ENCODE data around the gene BTBD7.
A peak's percentile ranks its signal among the peaks of the same experiment; 100 is the strongest.

The BTBD7 gene

DNA sequence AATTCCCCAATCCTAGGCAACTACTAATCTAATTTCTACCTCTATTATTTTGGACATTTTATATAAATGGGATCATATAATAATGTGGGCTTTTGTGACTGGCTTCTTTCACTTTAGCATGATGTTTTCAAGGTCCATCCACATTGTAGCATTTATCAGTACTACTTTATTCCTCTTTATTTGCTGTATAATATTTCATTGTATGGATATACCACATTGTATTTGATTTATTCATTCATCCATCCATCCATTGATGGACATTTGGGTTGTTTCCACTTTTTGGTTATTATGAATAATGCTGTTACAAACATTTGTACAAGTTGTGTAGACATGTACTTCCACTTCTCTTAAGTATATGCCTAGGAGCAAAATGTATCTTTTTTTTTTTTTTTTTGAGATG is 17.3 kb downstream of the BTBD7 start:
- DNase-seq = no peak
- ChIA-PET CTCF (no interaction called here), POLR2A (no interaction called here)

DNA sequence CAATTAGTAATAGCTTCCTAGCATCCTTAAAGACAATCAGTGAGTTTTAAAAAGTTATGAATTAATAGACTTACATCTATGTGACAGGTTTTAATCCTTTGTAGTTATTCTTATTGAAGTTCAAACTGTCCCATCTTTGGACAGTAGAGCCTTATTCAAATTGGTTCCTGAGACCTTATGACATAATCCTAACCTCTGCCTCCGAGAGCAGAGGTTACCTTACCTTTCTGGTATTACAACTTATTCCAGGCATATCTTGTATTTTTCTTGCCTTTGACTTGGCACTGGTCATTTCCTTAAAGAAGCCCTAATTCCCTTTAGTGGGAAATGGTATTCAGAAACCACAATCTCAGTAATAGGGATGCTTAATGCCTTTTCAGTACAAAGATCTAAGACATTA is 21.8 kb downstream of the BTBD7 start:
- Histone ChIP-seq H3K36me3 (ENCODE audit: control insufficient read depth in 4 of 4, insufficient read depth in 4 of 4, low read length in 3 of 4) (peaks cover 0 to 2% (median 0%) of the 10 kb centered on the region in 4 experiments), H3K4me1 (ENCODE audit: control extremely low read depth in 1 of 4, control insufficient read depth in 4 of 4, insufficient read depth in 4 of 4, low read length in 3 of 4) (peaks cover 0 to 8% (median 0%) of the 10 kb centered on the region in 4 experiments), H3K9me3 (ENCODE audit: control extremely low read depth in 1 of 5, control insufficient read depth in 4 of 5, insufficient read depth in 2 of 5, low read depth in 1 of 5, low read length in 4 of 5) (no peaks in the 10 kb centered on the region), H3K27ac (ENCODE audit: insufficient read depth in 1 of 2, low read depth in 1 of 2, low read length in 2 of 2, poor library complexity in 1 of 2, severe bottlenecking in 2 of 2) (no peak overlapping the region), H3K27me3 (replicated peaks in 2 of 5; ENCODE audit: control insufficient read depth in 4 of 5, insufficient read depth in 5 of 5, low read length in 4 of 5) (no peaks in the 10 kb centered on the region), H3K4me3 (ENCODE audit: control insufficient read depth in 1 of 7, extremely low read depth in 1 of 7, insufficient read depth in 4 of 7, low read depth in 2 of 7, low read length in 6 of 7) (no peak overlapping the region)
- no peak for DNase-seq
- POLR2A ChIA-PET = no interaction called here
- WGBS (ENCODE audit: insufficient coverage) = 100% methylated on average over 1 of the region's 1 CpG
- CTCF ChIA-PET = no interaction called here

More for the DNA sequence above, 17.3 kb downstream of the BTBD7 start:
- Histone ChIP-seq H3K4me1 (ENCODE audit: control extremely low read depth in 1 of 4, control insufficient read depth in 4 of 4, insufficient read depth in 4 of 4, low read length in 3 of 4) (peaks cover 0 to 33% (median 23%) of the 10 kb centered on the region in 4 experiments), H3K27ac (ENCODE audit: insufficient read depth in 1 of 2, low read depth in 1 of 2, low read length in 2 of 2, poor library complexity in 1 of 2, severe bottlenecking in 2 of 2) (no peak overlapping the region), H3K36me3 (ENCODE audit: control insufficient read depth in 4 of 4, insufficient read depth in 4 of 4, low read length in 3 of 4) (no peaks in the 10 kb centered on the region), H3K27me3 (replicated peaks in 2 of 5; ENCODE audit: control insufficient read depth in 4 of 5, insufficient read depth in 5 of 5, low read length in 4 of 5) (no peaks in the 10 kb centered on the region), H3K4me3 (ENCODE audit: control insufficient read depth in 1 of 7, extremely low read depth in 1 of 7, insufficient read depth in 4 of 7, low read depth in 2 of 7, low read length in 6 of 7) (no peak overlapping the region), H3K9me3 (ENCODE audit: control extremely low read depth in 1 of 5, control insufficient read depth in 4 of 5, insufficient read depth in 2 of 5, low read depth in 1 of 5, low read length in 4 of 5) (no peaks in the 10 kb centered on the region)

DNA sequence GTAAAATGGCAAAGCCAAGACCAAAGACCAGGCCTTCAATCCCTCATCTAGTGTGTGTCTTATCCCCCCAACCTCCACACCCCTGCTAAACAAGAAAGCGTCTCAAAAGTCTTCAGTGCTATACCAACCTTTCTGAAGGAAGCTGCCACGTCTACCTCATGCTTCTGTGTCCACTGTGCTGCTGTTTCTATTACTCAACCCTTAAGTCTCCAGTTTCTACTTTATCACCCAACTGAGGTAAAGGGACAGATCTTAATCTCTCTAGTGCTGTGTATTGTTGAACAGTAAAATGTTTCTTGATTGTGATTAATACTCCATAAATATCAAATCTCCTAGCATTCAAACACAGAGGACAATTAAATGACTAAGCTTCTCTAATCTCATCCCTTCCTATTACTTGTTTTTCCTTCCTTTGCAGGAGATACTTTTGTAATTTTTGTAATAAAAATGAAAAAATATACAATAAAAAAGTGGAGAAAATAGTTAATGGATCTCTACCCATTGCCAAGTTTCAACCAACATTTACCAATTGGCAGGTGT is 23.3 kb downstream of the BTBD7 start:
- H3K36me3 ChIP-seq (ENCODE audit: control insufficient read depth in 4 of 4, insufficient read depth in 4 of 4, low read length in 3 of 4) = peaks cover 0 to 2% (median 0%) of the 10 kb centered on the region in 4 experiments
- CTCF ChIA-PET = interaction anchor here (1.0 to 1.1 kb wide), 2 partner anchors 14 to 29 kb away, joined by 3 read pairs; no protein-coding TSS in a partner anchor
- H3K4me3 ChIP-seq (ENCODE audit: control insufficient read depth in 1 of 7, extremely low read depth in 1 of 7, insufficient read depth in 4 of 7, low read depth in 2 of 7, low read length in 6 of 7) = no peak overlapping the region
- 86% methylated on average over 1 of the region's 2 CpGs for WGBS (ENCODE audit: insufficient coverage)
- peaks cover 0 to 17% (median 0%) of the 10 kb centered on the region in 4 experiments for H3K4me1 ChIP-seq (ENCODE audit: control extremely low read depth in 1 of 4, control insufficient read depth in 4 of 4, insufficient read depth in 4 of 4, low read length in 3 of 4)
- POLR2A ChIA-PET = no interaction called here
- H3K27me3 ChIP-seq (replicated peaks in 2 of 5; ENCODE audit: control insufficient read depth in 4 of 5, insufficient read depth in 5 of 5, low read length in 4 of 5) = no peaks in the 10 kb centered on the region
- DNase-seq = no peak
- H3K9me3 ChIP-seq (ENCODE audit: control extremely low read depth in 1 of 5, control insufficient read depth in 4 of 5, insufficient read depth in 2 of 5, low read depth in 1 of 5, low read length in 4 of 5) = no peaks in the 10 kb centered on the region
- no peak overlapping the region for H3K27ac ChIP-seq (ENCODE audit: insufficient read depth in 1 of 2, low read depth in 1 of 2, low read length in 2 of 2, poor library complexity in 1 of 2, severe bottlenecking in 2 of 2)

DNA sequence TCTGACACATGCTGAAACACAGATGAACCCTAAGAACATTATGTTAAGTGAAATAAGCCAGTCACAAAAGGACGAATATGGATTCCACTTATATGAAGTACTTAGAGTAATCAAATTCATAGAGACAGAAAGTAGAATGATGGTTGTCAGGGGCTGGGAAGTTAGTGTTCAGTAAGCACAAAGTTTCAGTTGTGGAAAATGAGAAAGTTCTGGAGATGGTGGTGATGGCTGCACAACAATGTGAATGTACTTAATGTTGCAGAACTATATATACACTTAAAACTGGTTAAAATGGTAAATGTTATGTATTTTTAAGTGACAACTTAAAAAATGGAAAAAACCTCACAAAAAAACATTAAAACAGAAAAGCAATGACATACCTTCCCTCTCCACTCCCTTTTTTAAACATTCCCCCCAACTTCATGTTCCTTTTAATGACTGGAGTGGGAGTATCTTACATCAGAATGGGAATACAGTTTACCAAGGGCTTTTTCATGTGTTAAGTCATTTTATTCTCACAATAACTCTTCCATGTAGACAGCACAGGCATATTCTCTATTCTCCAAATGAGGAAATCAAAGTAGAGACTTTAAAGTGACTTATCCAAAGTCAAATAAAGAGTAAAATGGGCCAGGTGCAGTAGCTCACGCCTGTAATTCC is 24.0 kb downstream of the BTBD7 start:
- ChIA-PET POLR2A (no interaction called here), CTCF (no interaction called here)
- H3K27ac ChIP-seq (ENCODE audit: insufficient read depth in 1 of 2, low read depth in 1 of 2, low read length in 2 of 2, poor library complexity in 1 of 2, severe bottlenecking in 2 of 2) = no peak overlapping the region
- no peak overlapping the region for H3K4me3 ChIP-seq (ENCODE audit: control insufficient read depth in 1 of 7, extremely low read depth in 1 of 7, insufficient read depth in 4 of 7, low read depth in 2 of 7, low read length in 6 of 7)
- peaks cover 0 to 2% (median 0%) of the 10 kb centered on the region in 4 experiments for H3K36me3 ChIP-seq (ENCODE audit: control insufficient read depth in 4 of 4, insufficient read depth in 4 of 4, low read length in 3 of 4)
- peaks cover 0 to 17% (median 0%) of the 10 kb centered on the region in 4 experiments for H3K4me1 ChIP-seq (ENCODE audit: control extremely low read depth in 1 of 4, control insufficient read depth in 4 of 4, insufficient read depth in 4 of 4, low read length in 3 of 4)
- WGBS (ENCODE audit: insufficient coverage) = 100% methylated on average over 2 of the region's 2 CpGs
- no peaks in the 10 kb centered on the region for H3K9me3 ChIP-seq (ENCODE audit: control extremely low read depth in 1 of 5, control insufficient read depth in 4 of 5, insufficient read depth in 2 of 5, low read depth in 1 of 5, low read length in 4 of 5)
- peak in 1 of 3 donors; percentile 61 for DNase-seq
- no peaks in the 10 kb centered on the region for H3K27me3 ChIP-seq (replicated peaks in 2 of 5; ENCODE audit: control insufficient read depth in 4 of 5, insufficient read depth in 5 of 5, low read length in 4 of 5)

GRCh38 chr14:93306812-93307211 is 26.0 kb downstream of the BTBD7 start:
- peaks cover 0 to 17% (median 0%) of the 10 kb centered on the region in 4 experiments for H3K4me1 ChIP-seq (ENCODE audit: control extremely low read depth in 1 of 4, control insufficient read depth in 4 of 4, insufficient read depth in 4 of 4, low read length in 3 of 4)
- no peaks in the 10 kb centered on the region for H3K27me3 ChIP-seq (replicated peaks in 2 of 5; ENCODE audit: control insufficient read depth in 4 of 5, insufficient read depth in 5 of 5, low read length in 4 of 5)
- ChIA-PET POLR2A (no interaction called here), CTCF (no interaction called here)
- peaks cover 0 to 2% (median 0%) of the 10 kb centered on the region in 4 experiments for H3K36me3 ChIP-seq (ENCODE audit: control insufficient read depth in 4 of 4, insufficient read depth in 4 of 4, low read length in 3 of 4)
- DNase-seq = no peak
- no peak overlapping the region for H3K4me3 ChIP-seq (ENCODE audit: control insufficient read depth in 1 of 7, extremely low read depth in 1 of 7, insufficient read depth in 4 of 7, low read depth in 2 of 7, low read length in 6 of 7)
- H3K9me3 ChIP-seq (ENCODE audit: control extremely low read depth in 1 of 5, control insufficient read depth in 4 of 5, insufficient read depth in 2 of 5, low read depth in 1 of 5, low read length in 4 of 5) = no peaks in the 10 kb centered on the region
- no peak overlapping the region for H3K27ac ChIP-seq (ENCODE audit: insufficient read depth in 1 of 2, low read depth in 1 of 2, low read length in 2 of 2, poor library complexity in 1 of 2, severe bottlenecking in 2 of 2)

DNA sequence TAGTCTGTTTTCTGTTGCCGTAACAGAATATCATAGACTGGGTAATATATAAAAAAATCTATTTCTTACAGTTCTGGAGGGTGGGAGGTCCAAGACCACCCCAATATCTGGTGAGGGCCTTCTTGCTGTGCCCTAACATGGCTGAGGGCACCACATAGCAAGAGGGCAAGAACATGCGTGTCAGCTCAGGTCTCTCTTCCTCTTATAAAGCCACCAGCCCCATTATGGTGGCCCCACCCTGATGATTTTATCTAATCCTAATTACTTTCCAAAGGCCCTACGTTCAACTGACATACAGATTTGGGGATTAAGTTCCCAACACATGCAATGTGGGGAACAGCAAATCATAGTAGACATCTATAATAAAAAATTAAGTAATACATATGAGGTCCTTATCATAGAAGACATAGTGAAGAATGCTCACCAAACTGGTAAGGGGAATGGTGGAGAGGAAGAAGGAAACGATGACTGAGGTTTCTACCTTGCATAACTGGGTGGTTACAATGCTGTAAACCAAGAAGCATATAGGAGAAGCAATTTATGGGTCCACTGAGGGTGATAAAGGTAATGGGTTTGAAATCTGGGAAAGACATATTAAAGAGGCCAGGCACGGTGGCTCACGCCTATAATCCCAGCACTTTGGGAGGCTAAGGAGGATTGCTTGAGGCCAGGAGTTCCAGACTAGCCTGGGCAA is 27.0 kb downstream of the BTBD7 start:
- Histone ChIP-seq H3K27ac (ENCODE audit: insufficient read depth in 1 of 2, low read depth in 1 of 2, low read length in 2 of 2, poor library complexity in 1 of 2, severe bottlenecking in 2 of 2) (no peak overlapping the region), H3K9me3 (ENCODE audit: control extremely low read depth in 1 of 5, control insufficient read depth in 4 of 5, insufficient read depth in 2 of 5, low read depth in 1 of 5, low read length in 4 of 5) (no peaks in the 10 kb centered on the region), H3K36me3 (ENCODE audit: control insufficient read depth in 4 of 4, insufficient read depth in 4 of 4, low read length in 3 of 4) (peaks cover 0 to 2% (median 0%) of the 10 kb centered on the region in 4 experiments), H3K27me3 (replicated peaks in 2 of 5; ENCODE audit: control insufficient read depth in 4 of 5, insufficient read depth in 5 of 5, low read length in 4 of 5) (no peaks in the 10 kb centered on the region), H3K4me1 (ENCODE audit: control extremely low read depth in 1 of 4, control insufficient read depth in 4 of 4, insufficient read depth in 4 of 4, low read length in 3 of 4) (peaks cover 0 to 17% (median 0%) of the 10 kb centered on the region in 4 experiments), H3K4me3 (ENCODE audit: control insufficient read depth in 1 of 7, extremely low read depth in 1 of 7, insufficient read depth in 4 of 7, low read depth in 2 of 7, low read length in 6 of 7) (no peak overlapping the region)
- DNase-seq = no peak
- CTCF ChIA-PET = interaction anchor here (0.8 kb wide), 1 partner anchor 8 kb away, joined by 3 read pairs; no protein-coding TSS in a partner anchor
- WGBS (ENCODE audit: insufficient coverage) = 92% methylated on average over 3 of the region's 6 CpGs
- POLR2A ChIA-PET = interaction anchor here (0.5 kb wide), 1 partner anchor 91 kb away, joined by 4 read pairs; no protein-coding TSS in a partner anchor

DNA sequence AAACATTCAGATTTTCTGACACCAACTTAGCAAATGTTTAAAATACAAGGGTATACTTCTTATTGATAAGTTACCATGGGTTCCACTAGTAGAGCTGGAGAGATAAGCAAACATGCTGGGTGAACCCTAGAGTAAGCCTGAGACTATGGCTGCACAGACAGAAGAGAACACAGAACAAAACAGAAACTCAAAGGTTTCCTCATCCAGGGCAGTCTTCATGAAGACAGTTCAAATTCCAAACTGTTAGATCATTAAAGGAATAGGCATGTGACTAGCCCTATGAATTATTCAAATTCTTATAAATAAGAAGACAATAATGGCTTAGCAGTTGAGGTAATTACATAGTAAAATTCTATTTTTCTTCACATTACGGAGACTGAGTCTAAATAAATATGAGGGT is 28.1 kb downstream of the BTBD7 start:
- DNase-seq = no peak
- ChIA-PET POLR2A (no interaction called here), CTCF (no interaction called here)
- H3K27ac ChIP-seq (ENCODE audit: insufficient read depth in 1 of 2, low read depth in 1 of 2, low read length in 2 of 2, poor library complexity in 1 of 2, severe bottlenecking in 2 of 2) = no peak overlapping the region
- no CpG with 5 or more reads among the region's 1 CpG for WGBS (ENCODE audit: insufficient coverage)
- H3K9me3 ChIP-seq (ENCODE audit: control extremely low read depth in 1 of 5, control insufficient read depth in 4 of 5, insufficient read depth in 2 of 5, low read depth in 1 of 5, low read length in 4 of 5) = no peaks in the 10 kb centered on the region
- peaks cover 0 to 20% (median under 1%) of the 10 kb centered on the region in 4 experiments for H3K4me1 ChIP-seq (ENCODE audit: control extremely low read depth in 1 of 4, control insufficient read depth in 4 of 4, insufficient read depth in 4 of 4, low read length in 3 of 4)
- H3K36me3 ChIP-seq (ENCODE audit: control insufficient read depth in 4 of 4, insufficient read depth in 4 of 4, low read length in 3 of 4) = no peaks in the 10 kb centered on the region
- no peaks in the 10 kb centered on the region for H3K27me3 ChIP-seq (replicated peaks in 2 of 5; ENCODE audit: control insufficient read depth in 4 of 5, insufficient read depth in 5 of 5, low read length in 4 of 5)
- H3K4me3 ChIP-seq (ENCODE audit: control insufficient read depth in 1 of 7, extremely low read depth in 1 of 7, insufficient read depth in 4 of 7, low read depth in 2 of 7, low read length in 6 of 7) = no peak overlapping the region

All from common myeloid progenitor, CD34-positive (primary cell).